Chondrocyte (in vitro differentiated cells): ENCODE results near the gene PRPS2. TPM values are rescaled to one million over a fixed set of nuclear protein-coding genes. Genes with fewer than 3 reads are reported as not detected.

Experiments
- DNase-seq: peaks from one replicate; pipeline ENCODE4 v3.0.0; 2021; ENCODE audit warnings: mixed read lengths, low spot score
- H3K27ac Mint-ChIP-seq: one replicate; pipeline ENCODE4 v1.8.0; 2021; ENCODE audit warnings: mild to moderate bottlenecking, moderate library complexity, mixed read lengths; ENCODE audit not compliant: unreplicated experiment
- H3K27me3 Mint-ChIP-seq: 2 replicates; pipeline ENCODE4 v1.8.0; 2021; ENCODE audit warnings: low read depth, mixed read lengths
- H3K36me3 Mint-ChIP-seq: 2 replicates; pipeline ENCODE4 v1.8.0; 2021; ENCODE audit warnings: low read depth, mixed read lengths
- H3K4me1 Mint-ChIP-seq: 2 replicates; pipeline ENCODE4 v1.8.0; 2021; ENCODE audit warnings: low read depth, mild to moderate bottlenecking, mixed read lengths
- H3K4me3 Mint-ChIP-seq: one replicate; pipeline ENCODE4 v1.8.0; 2021; ENCODE audit warnings: mild to moderate bottlenecking, moderate library complexity, mixed read lengths; ENCODE audit not compliant: unreplicated experiment
- H3K9me3 Mint-ChIP-seq: 2 replicates; pipeline ENCODE4 v1.8.0; 2021; ENCODE audit warnings: low read depth, mixed read lengths
- CTCF ChIP-seq: fragments of 200-600 bp; sonication (generic); IDR thresholded peaks from 2 replicates; pipeline ENCODE4 v1.5.0; 2021; ENCODE audit warnings: antibody characterized with exemption, mild to moderate bottlenecking, moderate library complexity
- total RNA-seq: library from RNA; stranded (reverse); gene quantifications from 3 replicates; pipeline ENCODE4 v1.2.1, GENCODE V29; 2021

Gene PRPS2
- total RNA-seq, 1 donor from 2014 or later: 9.9 TPM

- Mint-ChIP-seq H3K9me3 (peaks cover 11% of the 10 kb centered on the region), H3K27me3 (peaks cover 2% of the 10 kb centered on the region), H3K4me1 (no peaks in the 10 kb centered on the region), H3K36me3 (no peaks in the 10 kb centered on the region), H3K27ac (no peak overlapping the region), H3K4me3 (peak overlapping the region; percentile 57)
- no peak for DNase-seq
- no peak for TF ChIP-seq CTCF
Observed at GRCh38 chrX:12792711-12793110, 1.5 kb downstream of the PRPS2 start.

- no peaks in the 10 kb centered on the region for H3K4me1 Mint-ChIP-seq
- H3K9me3 Mint-ChIP-seq: peaks cover 14% of the 10 kb centered on the region
- peaks cover 6% of the 10 kb centered on the region for H3K36me3 Mint-ChIP-seq
- no peak for DNase-seq
- no peak overlapping the region for H3K27ac Mint-ChIP-seq
- no peaks in the 10 kb centered on the region for H3K27me3 Mint-ChIP-seq
- no peak for TF ChIP-seq CTCF
- H3K4me3 Mint-ChIP-seq: no peak overlapping the region
Observed at GRCh38 chrX:12794654-12795053, 3.4 kb downstream of the PRPS2 start.

GRCh38 chrX:12798601-12799000, 7.4 kb downstream of the PRPS2 start:
- Mint-ChIP-seq H3K4me1 (no peaks in the 10 kb centered on the region), H3K27me3 (no peaks in the 10 kb centered on the region), H3K4me3 (no peak overlapping the region), H3K27ac (no peak overlapping the region), H3K9me3 (peaks cover 13% of the 10 kb centered on the region), H3K36me3 (peaks cover 6% of the 10 kb centered on the region)
- no peak for TF ChIP-seq CTCF
- DNase-seq: no peak

- Mint-ChIP-seq H3K4me3 (no peak overlapping the region), H3K9me3 (peaks cover 8% of the 10 kb centered on the region), H3K27ac (no peak overlapping the region), H3K27me3 (no peaks in the 10 kb centered on the region), H3K36me3 (peaks cover 6% of the 10 kb centered on the region), H3K4me1 (no peaks in the 10 kb centered on the region)
- no peak for DNase-seq
- TF ChIP-seq CTCF: no peak
Observed at GRCh38 chrX:12799118-12799517, 7.9 kb downstream of the PRPS2 start.

- Mint-ChIP-seq H3K9me3 (peaks cover 3% of the 10 kb centered on the region), H3K36me3 (peaks cover 8% of the 10 kb centered on the region), H3K27me3 (peaks cover 2% of the 10 kb centered on the region), H3K4me3 (no peak overlapping the region), H3K27ac (no peak overlapping the region), H3K4me1 (no peaks in the 10 kb centered on the region)
- no peak for DNase-seq
- no peak for TF ChIP-seq CTCF
Observed at GRCh38 chrX:12802741-12803140, 11.5 kb downstream of the PRPS2 start.
